Measurements from ENCODE around the gene MED6. TPM values are rescaled to one million over a fixed set of nuclear protein-coding genes. Genes with fewer than 3 reads are reported as not detected.

The MED6 gene
- total RNA-seq, 2 donors from 2014 or later, result 49.1 to 50.7 TPM

DNA sequence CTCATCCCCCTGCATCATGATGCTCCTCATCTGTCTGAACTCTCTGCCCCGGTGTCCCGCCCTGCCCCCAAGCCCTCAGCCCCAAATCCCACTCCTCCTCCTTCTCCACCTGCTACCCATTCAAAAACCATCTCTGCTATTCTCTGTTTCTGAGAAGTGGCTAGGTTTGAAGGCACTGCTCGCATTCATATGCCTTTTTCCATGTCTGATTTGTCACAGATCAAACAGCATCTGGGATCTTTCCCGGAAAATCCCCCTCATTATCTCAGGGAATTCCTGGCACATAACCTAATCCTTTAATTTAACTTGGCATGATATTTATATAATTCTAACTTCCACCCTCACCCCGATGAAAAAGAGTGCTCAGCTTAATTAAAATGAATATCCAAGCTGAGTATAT lies 62.4 kb downstream of the MED6 start:
- no peak overlapping the region for H3K27ac Mint-ChIP-seq
- H3K4me3 ChIP-seq (ENCODE audit: low read length), result no peak overlapping the region
- H3K9me3 ChIP-seq (ENCODE audit: control insufficient read depth, low read length), result peaks cover 46% of the 10 kb centered on the region
- H3K9me3 Mint-ChIP-seq, result peaks cover 66% of the 10 kb centered on the region
- H3K27me3 ChIP-seq (ENCODE audit: control insufficient read depth, insufficient read depth, low read length, poor library complexity, severe bottlenecking), result no peaks in the 10 kb centered on the region
- peaks cover 56% of the 10 kb centered on the region for H3K36me3 Mint-ChIP-seq (ENCODE audit: low read depth)
- no peak overlapping the region for H3K9ac ChIP-seq (ENCODE audit: extremely low read depth, low read length, poor library complexity, severe bottlenecking)
- H3K27me3 Mint-ChIP-seq (ENCODE audit: insufficient read depth), result no peaks in the 10 kb centered on the region
- no peak for DNase-seq
- H3K4me1 Mint-ChIP-seq, result no peaks in the 10 kb centered on the region
- peaks cover 6% of the 10 kb centered on the region for H3K36me3 ChIP-seq (ENCODE audit: control insufficient read depth, insufficient read depth, low read length)
- WGBS, 2 experiments (ENCODE audit: insufficient coverage in 1 of 2, insufficient read length in 1 of 2), result 82 to 83% methylated on average over 5 of the region's 5 CpGs
- no peaks in the 10 kb centered on the region for H3K4me1 ChIP-seq (ENCODE audit: control insufficient read depth, insufficient read depth, low read length)
- TF ChIP-seq, protein P1, sequence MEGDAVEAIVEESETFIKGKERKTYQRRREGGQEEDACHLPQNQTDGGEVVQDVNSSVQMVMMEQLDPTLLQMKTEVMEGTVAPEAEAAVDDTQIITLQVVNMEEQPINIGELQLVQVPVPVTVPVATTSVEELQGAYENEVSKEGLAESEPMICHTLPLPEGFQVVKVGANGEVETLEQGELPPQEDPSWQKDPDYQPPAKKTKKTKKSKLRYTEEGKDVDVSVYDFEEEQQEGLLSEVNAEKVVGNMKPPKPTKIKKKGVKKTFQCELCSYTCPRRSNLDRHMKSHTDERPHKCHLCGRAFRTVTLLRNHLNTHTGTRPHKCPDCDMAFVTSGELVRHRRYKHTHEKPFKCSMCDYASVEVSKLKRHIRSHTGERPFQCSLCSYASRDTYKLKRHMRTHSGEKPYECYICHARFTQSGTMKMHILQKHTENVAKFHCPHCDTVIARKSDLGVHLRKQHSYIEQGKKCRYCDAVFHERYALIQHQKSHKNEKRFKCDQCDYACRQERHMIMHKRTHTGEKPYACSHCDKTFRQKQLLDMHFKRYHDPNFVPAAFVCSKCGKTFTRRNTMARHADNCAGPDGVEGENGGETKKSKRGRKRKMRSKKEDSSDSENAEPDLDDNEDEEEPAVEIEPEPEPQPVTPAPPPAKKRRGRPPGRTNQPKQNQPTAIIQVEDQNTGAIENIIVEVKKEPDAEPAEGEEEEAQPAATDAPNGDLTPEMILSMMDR (conservative IDR thresholded peaks at IDR 0.05), result no peak
- H3K27ac ChIP-seq (ENCODE audit: low read depth, low read length), result no peak overlapping the region
- no peak overlapping the region for H3K4me3 Mint-ChIP-seq

DNA sequence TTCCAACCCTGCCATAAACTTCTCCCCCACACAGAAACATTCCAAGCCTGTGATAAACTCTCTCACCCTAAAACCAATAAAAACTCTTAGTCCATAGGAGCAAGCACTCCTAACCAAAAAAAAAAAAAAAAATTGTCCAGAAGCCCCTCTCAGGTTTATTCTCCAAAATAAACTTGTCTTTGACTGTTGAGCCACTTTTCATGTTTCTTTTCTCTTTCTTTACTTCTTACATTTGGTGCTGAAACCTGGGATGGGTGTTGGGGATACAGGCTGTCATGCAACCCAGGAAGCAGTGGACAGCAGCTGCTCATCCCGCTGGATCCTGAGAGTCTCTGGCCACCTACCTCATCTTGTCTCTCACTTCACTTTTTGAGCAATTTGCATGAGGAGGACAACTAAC lies 63.6 kb downstream of the MED6 start:
- Histone ChIP-seq H3K27me3 (ENCODE audit: control insufficient read depth, insufficient read depth, low read length, poor library complexity, severe bottlenecking) (no peaks in the 10 kb centered on the region), H3K4me3 (ENCODE audit: low read length) (no peak overlapping the region), H3K9me3 (ENCODE audit: control insufficient read depth, low read length) (peaks cover 41% of the 10 kb centered on the region), H3K9ac (ENCODE audit: extremely low read depth, low read length, poor library complexity, severe bottlenecking) (no peak overlapping the region), H3K4me1 (ENCODE audit: control insufficient read depth, insufficient read depth, low read length) (no peaks in the 10 kb centered on the region), H3K27ac (ENCODE audit: low read depth, low read length) (no peak overlapping the region), H3K36me3 (ENCODE audit: control insufficient read depth, insufficient read depth, low read length) (peaks cover 6% of the 10 kb centered on the region)
- no peak for DNase-seq
- Mint-ChIP-seq H3K27ac (no peak overlapping the region), H3K4me3 (no peak overlapping the region), H3K27me3 (ENCODE audit: insufficient read depth) (no peaks in the 10 kb centered on the region), H3K36me3 (ENCODE audit: low read depth) (peaks cover 56% of the 10 kb centered on the region), H3K9me3 (peaks cover 62% of the 10 kb centered on the region), H3K4me1 (no peaks in the 10 kb centered on the region)
- 94% methylated on average over 1 of the region's 1 CpG; no CpG with 5 or more reads in 1 of the 2 experiments for WGBS, 2 experiments (ENCODE audit: insufficient coverage in 1 of 2, insufficient read length in 1 of 2)
- TF ChIP-seq, protein P1 (conservative IDR thresholded peaks at IDR 0.05), result no peak

DNA sequence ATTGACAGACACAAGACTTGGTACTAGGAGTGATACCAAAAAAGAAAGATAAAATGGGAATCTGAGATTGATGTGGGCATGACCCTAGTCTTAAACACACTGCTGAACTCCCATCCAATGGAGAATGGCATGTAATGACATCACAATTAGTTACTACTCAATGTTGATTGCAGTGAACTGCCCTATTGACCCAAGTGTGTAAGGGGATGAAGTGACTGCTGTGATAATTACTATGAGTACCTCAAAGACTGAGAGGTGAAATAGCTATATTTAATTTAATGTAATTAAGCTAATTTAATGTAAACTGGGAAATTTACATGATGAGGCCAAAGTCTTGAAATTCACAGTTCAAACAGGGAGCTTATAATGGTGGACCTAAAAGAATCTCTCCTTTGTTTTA lies 65.6 kb downstream of the MED6 start, which contains the start of gene ADAM20:
TSS of gene ADAM20 (minus strand) at position 101 of the 400 bp plus-strand sequence. CDS start 10,247 bp downstream, outside the sequence.
- Histone ChIP-seq H3K36me3 (ENCODE audit: control insufficient read depth, insufficient read depth, low read length) (peaks cover 6% of the 10 kb centered on the region), H3K9ac (ENCODE audit: extremely low read depth, low read length, poor library complexity, severe bottlenecking) (no peak within 1 kb of the TSS), H3K27ac (ENCODE audit: low read depth, low read length) (no peak within 1 kb of the TSS), H3K4me1 (ENCODE audit: control insufficient read depth, insufficient read depth, low read length) (no peaks in the 10 kb centered on the region), H3K9me3 (ENCODE audit: control insufficient read depth, low read length) (peaks cover 31% of the 10 kb centered on the region), H3K27me3 (ENCODE audit: control insufficient read depth, insufficient read depth, low read length, poor library complexity, severe bottlenecking) (no peaks in the 10 kb centered on the region), H3K4me3 (ENCODE audit: low read length) (no peak within 1 kb of the TSS)
- Mint-ChIP-seq H3K36me3 (ENCODE audit: low read depth) (peaks cover 54% of the 10 kb centered on the region), H3K4me1 (no peaks in the 10 kb centered on the region), H3K4me3 (no peak within 1 kb of the TSS), H3K9me3 (peaks cover 57% of the 10 kb centered on the region), H3K27ac (no peak within 1 kb of the TSS), H3K27me3 (ENCODE audit: insufficient read depth) (no peaks in the 10 kb centered on the region)
- no peak for DNase-seq
- TF ChIP-seq, protein P1 (conservative IDR thresholded peaks at IDR 0.05), result no peak

Other genes starting within 250 kb of the MED6 start
- gene COX16, start 241.0 kb downstream of the MED6 start, total RNA-seq, result 10 to 100 TPM; 61.3 to 62.4 TPM
- 10 to 100 TPM; 31.0 to 40.6 TPM for gene SYNJ2BP, start 183.6 kb downstream of the MED6 start, total RNA-seq
- gene ADAM21, start 148.5 kb downstream of the MED6 start, total RNA-seq, result under 1 TPM in 1 of 2 donors, not detected in 1; 0.18 TPM
- gene ADAM20, start 65.7 kb downstream of the MED6 start, total RNA-seq, result 1 to 10 TPM; 1.6 to 1.7 TPM
- 10 to 100 TPM in 1 of 2 donors, 1 to 10 TPM in 1; 9.4 to 11.6 TPM for gene TTC9, start 41.3 kb upstream of the MED6 start, total RNA-seq
- 10 to 100 TPM; 34.1 to 38.5 TPM for gene MAP3K9, start 208.9 kb upstream of the MED6 start, total RNA-seq

Measured in endodermal cell (in vitro differentiated cells).